NCI-H1436 treated with DMSO at 0.1 percent for 48 hours (cell line): ENCODE measurements around the gene ROPN1L.
"Not testable (repeated sequence)": the region's sequence is repeated elsewhere in the genome, so short reads cannot be mapped to it uniquely, and the experiment has no call there.

Experiments
- DNase-seq: peaks from one replicate; lab custom pipeline; 2025; lab: John Stamatoyannopoulos, UW

The ROPN1L gene

GRCh38 chr5:10502578-10502977 lies 60.9 kb downstream of the ROPN1L start:
- DNase-seq = no peak

- DNase-seq = no peak
These were observed 61.6 kb downstream of the ROPN1L start for GRCh38 chr5:10503321-10503720.

DNA sequence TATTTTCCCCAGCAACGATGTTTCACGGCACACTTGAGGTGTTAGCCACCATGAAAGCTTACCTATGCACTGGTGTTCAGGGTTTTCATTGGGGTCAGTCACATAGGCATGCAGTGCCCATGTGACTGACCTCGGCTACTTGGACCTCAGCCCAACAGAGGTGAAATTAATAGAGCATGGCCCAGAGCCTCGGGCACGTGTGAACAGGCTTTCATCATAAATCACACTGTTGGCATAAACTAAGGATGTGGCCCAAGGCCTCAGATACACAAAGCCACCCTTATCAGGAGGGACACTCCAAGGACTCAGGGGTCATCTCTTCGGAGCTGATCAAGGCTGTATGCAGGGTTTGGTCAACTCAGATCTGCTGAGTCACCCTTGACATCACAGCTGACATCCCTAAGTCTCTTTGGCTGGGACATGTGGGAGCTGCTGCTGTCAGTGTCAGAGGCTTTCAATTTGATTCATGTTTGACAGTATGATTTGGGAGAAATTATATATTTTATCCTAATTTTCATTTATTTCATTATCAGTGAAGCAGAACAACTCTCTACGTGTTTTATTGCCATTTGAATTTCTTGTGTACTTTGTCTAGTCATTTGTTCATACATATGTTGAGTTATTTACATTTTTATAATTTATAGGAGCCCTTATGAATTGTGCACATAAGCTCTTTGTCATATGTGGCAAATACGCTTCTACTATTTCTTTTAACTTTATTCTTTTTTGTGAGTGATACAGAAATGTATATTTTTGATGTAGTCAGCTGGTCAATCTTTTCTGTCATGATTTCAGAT lies 62.5 kb downstream of the ROPN1L start:
- DNase-seq = no peak

- no peak for DNase-seq
These were observed 63.9 kb downstream of the ROPN1L start for GRCh38 chr5:10505517-10506095.

DNA sequence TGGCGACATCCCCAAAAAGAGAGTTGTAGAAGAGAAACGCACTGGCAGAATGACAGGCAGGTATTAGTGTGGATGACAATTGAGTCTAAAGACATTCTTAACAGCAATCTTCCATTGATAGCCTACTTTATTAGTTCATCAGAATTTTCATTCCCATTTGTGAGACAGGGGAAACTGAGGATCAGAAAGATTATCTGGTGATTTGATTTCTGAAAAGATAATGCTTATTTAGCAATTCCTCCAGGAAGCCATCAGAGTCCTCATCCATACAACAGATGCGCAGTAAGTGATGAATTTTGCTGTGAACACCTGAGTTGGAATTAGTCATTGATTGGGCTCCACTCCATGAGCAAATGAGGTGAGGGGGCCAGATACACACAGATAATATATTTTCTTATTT lies 64.9 kb downstream of the ROPN1L start:
- DNase-seq = no peak

GRCh38 chr5:10507575-10508096 lies 66.0 kb downstream of the ROPN1L start:
- no peak for DNase-seq

DNA sequence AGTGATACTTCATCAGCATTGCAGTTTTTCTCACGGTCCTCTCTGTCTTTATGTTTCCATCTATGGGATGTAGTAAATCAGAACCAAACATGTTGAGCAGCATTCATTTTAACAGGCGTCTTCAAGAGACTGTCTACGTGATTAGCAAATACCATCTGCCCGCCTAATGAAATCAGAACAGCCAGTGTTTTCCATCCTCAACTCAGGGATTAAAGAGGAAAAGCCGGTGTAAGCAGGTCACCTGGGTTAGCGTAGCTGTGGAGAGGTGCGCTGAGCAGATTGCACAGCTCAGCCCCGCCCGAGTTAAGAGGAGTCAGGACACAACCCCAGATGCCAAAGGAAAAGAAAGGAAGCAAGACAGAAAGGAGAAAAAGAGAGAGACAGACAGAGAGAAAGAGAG lies 67.9 kb downstream of the ROPN1L start:
- no peak for DNase-seq

- no peak for DNase-seq
These were observed 70.3 kb downstream of the ROPN1L start for GRCh38 chr5:10511741-10512640.

- DNase-seq = no peak
These were observed 72.1 kb downstream of the ROPN1L start for GRCh38 chr5:10513501-10514442.

DNA sequence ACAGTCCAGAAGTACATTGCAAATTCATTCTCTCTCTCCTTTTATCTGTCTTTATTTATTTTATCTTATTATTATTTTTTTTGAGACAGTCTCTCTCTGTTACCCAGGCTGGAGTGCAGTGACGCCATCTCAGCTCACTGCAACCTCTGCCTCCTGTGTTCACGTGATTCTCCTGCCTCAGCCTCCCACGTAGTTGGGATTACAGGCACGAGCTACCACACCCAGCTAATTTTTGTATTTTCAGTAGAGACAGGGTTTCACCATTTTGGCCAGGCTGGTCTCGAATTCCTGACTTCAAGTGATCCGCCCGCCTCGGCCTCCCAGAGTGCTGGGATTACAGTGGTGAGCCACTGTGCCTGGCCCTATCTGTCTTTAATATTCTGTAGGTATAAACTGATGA lies 72.9 kb downstream of the ROPN1L start:
- not testable (repeated sequence) for DNase-seq
